Kidney epithelial cell (primary cell): Measurements from ENCODE around the gene MYH9. TPM values are rescaled to one million over a fixed set of nuclear protein-coding genes. Genes with fewer than 3 reads are reported as not detected.

Source experiments
- DNase-seq: peaks from one replicate; pipeline ENCODE4 v3.0.0-alpha.2; 2010; ENCODE audit warnings: low read depth
- H3K27me3 ChIP-seq: 2 replicates; pipeline ENCODE4 v1.6.0; 2011; ENCODE audit warnings: low read length; ENCODE audit not compliant: control insufficient read depth, insufficient read depth
- H3K36me3 ChIP-seq: 2 replicates; pipeline ENCODE4 v1.5.1; 2011; ENCODE audit warnings: low read length; ENCODE audit not compliant: control insufficient read depth, insufficient read depth
- H3K4me3 ChIP-seq: 2 replicates; pipeline ENCODE4 v1.5.1; 2011; ENCODE audit warnings: low read depth, mild to moderate bottlenecking, control low read depth, low read length
- total RNA-seq: library from RNA; depleted of rRNA; stranded (reverse); fragments of >200 nt; gene quantifications from 2 replicates; pipeline ENCODE4 v1.2.3, GENCODE V29; 2015
- TF ChIP-seq, protein P1 (sequence below): IDR thresholded peaks from 2 replicates; pipeline ENCODE4 v1.5.1; 2011; ENCODE audit warnings: mild to moderate bottlenecking, moderate library complexity, low read length, control low read depth, inconsistent platforms; ENCODE audit not compliant: insufficient read depth, poor library complexity, severe bottlenecking

The MYH9 gene
- total RNA-seq, 1 donor from 2014 or later: 1,580 TPM

DNA sequence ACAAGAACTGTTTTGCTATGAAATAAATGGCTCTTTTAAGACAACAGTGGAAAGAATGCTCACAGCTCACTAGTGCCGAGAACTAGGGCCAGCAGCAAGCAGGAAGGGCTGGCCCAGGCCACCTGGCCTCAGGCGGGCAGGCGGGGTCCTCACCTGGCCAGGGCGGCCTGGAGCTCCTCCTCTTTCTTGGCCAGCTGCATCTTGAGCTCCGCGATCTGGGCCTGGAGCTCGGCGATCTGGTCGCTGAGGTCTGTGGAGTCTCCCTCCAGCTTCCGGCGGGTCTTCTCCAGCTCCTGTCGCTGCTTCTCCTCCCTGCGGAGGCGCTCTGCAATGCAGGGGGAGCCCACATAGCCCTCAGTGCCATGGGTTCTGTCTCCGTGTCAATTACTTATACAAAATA, 91.1 kb downstream of the MYH9 start:
- peaks cover 34% of the 10 kb centered on the region for H3K36me3 ChIP-seq
- TF ChIP-seq, protein P1, sequence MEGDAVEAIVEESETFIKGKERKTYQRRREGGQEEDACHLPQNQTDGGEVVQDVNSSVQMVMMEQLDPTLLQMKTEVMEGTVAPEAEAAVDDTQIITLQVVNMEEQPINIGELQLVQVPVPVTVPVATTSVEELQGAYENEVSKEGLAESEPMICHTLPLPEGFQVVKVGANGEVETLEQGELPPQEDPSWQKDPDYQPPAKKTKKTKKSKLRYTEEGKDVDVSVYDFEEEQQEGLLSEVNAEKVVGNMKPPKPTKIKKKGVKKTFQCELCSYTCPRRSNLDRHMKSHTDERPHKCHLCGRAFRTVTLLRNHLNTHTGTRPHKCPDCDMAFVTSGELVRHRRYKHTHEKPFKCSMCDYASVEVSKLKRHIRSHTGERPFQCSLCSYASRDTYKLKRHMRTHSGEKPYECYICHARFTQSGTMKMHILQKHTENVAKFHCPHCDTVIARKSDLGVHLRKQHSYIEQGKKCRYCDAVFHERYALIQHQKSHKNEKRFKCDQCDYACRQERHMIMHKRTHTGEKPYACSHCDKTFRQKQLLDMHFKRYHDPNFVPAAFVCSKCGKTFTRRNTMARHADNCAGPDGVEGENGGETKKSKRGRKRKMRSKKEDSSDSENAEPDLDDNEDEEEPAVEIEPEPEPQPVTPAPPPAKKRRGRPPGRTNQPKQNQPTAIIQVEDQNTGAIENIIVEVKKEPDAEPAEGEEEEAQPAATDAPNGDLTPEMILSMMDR: no peak
- no peak for DNase-seq

DNA sequence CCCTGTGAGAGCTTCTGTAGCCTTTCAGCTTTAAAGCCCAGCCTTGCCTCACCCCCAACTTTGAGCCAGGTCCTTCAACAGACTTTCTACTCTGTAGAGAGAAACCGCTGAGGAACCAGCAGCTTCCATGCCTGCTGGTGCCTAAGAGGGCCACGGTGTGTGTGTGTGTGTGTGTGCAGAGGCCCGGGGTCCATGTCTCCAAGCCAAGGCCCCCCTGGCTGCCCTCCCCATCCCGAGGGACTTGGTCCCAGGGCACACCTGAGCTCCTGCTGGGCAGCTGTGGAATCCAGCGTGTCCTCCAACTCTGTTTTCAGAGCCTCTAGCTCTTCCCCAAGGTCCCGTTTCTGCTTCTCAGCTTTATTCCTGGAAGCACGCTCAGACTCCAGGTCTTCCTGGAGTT, 92.5 kb downstream of the MYH9 start:
- TF ChIP-seq, protein P1: no peak
- no peak overlapping the region for H3K4me3 ChIP-seq
- H3K27me3 ChIP-seq: no peaks in the 10 kb centered on the region
- no peak for DNase-seq
- H3K36me3 ChIP-seq: peaks cover 28% of the 10 kb centered on the region

More for the DNA sequence above, 91.1 kb downstream of the MYH9 start:
- Histone ChIP-seq H3K4me3 (no peak overlapping the region), H3K27me3 (no peaks in the 10 kb centered on the region)

DNA sequence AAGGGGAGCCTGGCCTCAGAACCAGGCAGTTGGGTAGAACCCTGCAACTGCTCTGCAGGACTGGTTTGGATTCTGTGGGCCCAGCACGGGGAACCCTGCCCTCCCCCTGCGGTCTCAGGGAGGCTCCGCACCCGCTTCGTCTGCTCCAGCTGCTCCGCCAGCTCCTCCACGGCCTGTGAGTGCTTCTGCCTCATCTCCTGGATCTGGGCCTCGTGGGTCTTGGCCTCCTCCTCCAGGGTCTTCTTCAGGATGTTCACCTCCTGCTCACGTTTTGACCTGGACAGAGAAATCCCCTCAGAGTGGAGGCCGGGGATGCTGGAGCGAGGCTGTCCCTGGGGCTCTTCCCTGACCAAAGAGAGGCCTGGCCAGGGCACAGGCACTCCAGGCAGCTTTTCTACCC, 93.0 kb downstream of the MYH9 start:
- peaks cover 27% of the 10 kb centered on the region for H3K36me3 ChIP-seq
- TF ChIP-seq, protein P1: no peak
- H3K4me3 ChIP-seq: no peak overlapping the region
- H3K27me3 ChIP-seq: no peaks in the 10 kb centered on the region
- DNase-seq: no peak

DNA sequence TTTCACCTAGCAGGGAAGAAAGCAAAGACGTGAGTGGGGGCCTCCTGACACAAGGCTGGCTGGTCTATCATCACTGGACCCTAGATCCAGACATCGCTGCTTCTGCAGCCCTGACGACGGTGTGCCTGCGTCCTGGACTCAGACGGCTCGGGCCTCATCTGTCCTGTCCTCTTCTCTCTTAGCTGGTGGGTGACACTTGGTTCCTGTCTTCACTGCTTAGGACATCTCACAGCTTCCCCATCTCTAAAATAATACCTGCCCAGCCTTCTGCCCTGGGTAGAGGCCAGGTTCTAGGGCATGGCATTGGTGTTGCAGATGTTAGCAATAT, 93.5 kb downstream of the MYH9 start:
- H3K36me3 ChIP-seq: peaks cover 27% of the 10 kb centered on the region
- H3K4me3 ChIP-seq: no peak overlapping the region
- TF ChIP-seq, protein P1: no peak
- DNase-seq: no peak
- no peaks in the 10 kb centered on the region for H3K27me3 ChIP-seq

DNA sequence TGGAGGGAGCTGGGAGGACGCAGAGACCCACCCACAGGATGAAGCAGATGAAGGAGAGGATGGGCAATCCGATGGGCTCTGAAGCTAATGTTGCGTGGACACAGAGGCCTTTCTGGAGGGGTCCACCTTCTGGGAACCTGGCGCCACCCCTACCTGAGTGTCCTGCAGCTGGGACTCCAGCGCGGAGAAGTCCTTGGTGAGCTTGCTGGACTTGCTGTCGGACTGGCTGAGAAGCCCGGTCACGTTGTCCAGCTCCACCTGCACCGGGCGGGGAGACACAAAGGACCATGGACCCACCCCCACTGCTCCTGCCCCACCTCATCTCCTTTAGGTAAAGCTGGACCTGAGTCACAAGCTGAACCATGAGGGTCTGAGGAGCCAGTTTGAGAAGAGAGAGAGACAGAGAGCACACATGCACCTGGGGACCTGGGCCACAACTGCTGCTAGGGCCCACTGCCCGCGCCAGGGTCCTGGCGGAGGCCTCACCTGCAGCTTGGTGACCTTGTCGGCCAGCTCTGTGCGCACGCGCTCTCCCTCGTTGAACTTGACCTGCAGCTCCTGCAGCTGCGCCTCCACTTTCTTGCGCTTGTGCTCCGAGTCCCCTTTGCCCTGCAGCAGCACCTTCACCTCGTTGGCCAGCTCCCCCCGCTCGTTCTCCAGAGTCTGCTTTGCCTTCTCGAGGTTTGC, 94.0 kb downstream of the MYH9 start:
- peaks cover 26% of the 10 kb centered on the region for H3K36me3 ChIP-seq
- DNase-seq: no peak
- no peaks in the 10 kb centered on the region for H3K27me3 ChIP-seq
- TF ChIP-seq, protein P1: no peak
- no peak overlapping the region for H3K4me3 ChIP-seq

DNA sequence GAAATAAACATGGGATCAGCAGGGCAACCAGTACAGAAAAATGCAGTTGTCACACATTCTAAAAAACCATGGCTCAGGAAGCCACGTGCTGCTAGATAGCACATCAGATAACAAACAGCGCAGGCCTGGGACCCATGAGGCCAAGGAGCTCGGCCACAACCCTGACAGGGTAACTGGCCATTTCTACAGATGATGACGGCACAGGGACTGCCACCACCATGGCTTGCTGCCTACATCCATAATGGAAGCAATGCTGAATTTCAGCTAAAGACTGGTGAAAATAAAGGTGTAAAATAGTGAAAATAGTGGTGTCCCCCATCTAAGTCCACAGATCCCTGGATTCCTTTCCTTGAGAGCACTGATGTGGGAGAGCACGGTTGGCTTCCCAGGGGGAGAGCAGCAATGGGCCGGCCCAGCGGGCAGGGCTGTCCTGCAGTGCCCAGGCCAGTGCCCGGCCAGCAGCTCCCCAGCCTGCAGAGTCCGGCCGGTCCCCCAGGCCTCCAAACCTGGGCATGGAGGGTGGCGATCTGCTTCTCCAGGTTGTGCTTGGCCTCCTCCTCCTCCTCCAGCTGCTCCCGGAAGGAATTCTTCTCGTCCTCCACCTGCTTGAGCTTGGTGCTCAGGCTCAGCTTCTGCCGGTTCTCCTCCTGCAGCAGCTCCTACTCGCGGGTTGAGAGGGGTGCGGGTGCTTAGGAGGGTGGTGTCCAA, 94.8 kb downstream of the MYH9 start:
- DNase-seq: no peak
- TF ChIP-seq, protein P1: no peak
- Histone ChIP-seq H3K4me3 (no peak overlapping the region), H3K36me3 (peaks cover 27% of the 10 kb centered on the region), H3K27me3 (no peaks in the 10 kb centered on the region)
